Osteoblast (primary cell): ENCODE results near the gene SLC41A3. TPM values are rescaled to one million over a fixed set of nuclear protein-coding genes. Genes with fewer than 3 reads are reported as not detected.

Source experiments
- DNase-seq: peaks from one replicate; pipeline ENCODE4 v3.0.0; 2011; ENCODE audit warnings: low spot score, mixed read lengths; ENCODE audit not compliant: insufficient read length; ENCODE audit errors: missing footprints
- H2AFZ ChIP-seq: 2 replicates; pipeline ENCODE4 v1.6.0; 2011; ENCODE audit warnings: mild to moderate bottlenecking, low read length
- H3K27ac ChIP-seq: 2 replicates; pipeline ENCODE4 v1.5.1; 2011; ENCODE audit warnings: mild to moderate bottlenecking, low read depth, low read length, moderate library complexity
- H3K27me3 ChIP-seq: 2 replicates; pipeline ENCODE4 v1.6.0; 2012; ENCODE audit warnings: mild to moderate bottlenecking, control low read depth, inconsistent platforms, low read length, moderate library complexity; ENCODE audit not compliant: insufficient read depth
- H3K36me3 ChIP-seq: 2 replicates; pipeline ENCODE4 v1.5.1; 2011; ENCODE audit warnings: mild to moderate bottlenecking, low read length, control low read depth, moderate library complexity; ENCODE audit not compliant: insufficient read depth
- H3K4me1 ChIP-seq: 2 replicates; pipeline ENCODE4 v1.5.1; 2011; ENCODE audit warnings: mild to moderate bottlenecking, low read length, control low read depth, moderate library complexity; ENCODE audit not compliant: insufficient read depth
- H3K4me2 ChIP-seq: 2 replicates; pipeline ENCODE4 v1.6.0; 2011; ENCODE audit warnings: mild to moderate bottlenecking, low read length; ENCODE audit not compliant: insufficient read depth
- H3K4me3 ChIP-seq: fragments of 200-600 bp; sonication (generic); 3 replicates; pipeline ENCODE4 v1.5.1; 2012; ENCODE audit warnings: mild to moderate bottlenecking, low read length, inconsistent platforms; ENCODE audit not compliant: insufficient read depth
- H3K79me2 ChIP-seq: 2 replicates; pipeline ENCODE4 v1.6.0; 2012; ENCODE audit warnings: mild to moderate bottlenecking, low read length, control low read depth, inconsistent platforms; ENCODE audit not compliant: insufficient read depth
- H3K9me3 ChIP-seq: 2 replicates; pipeline ENCODE4 v1.5.1; 2011; ENCODE audit warnings: low read depth, low read length, control low read depth
- H4K20me1 ChIP-seq: 2 replicates; pipeline ENCODE4 v1.6.0; 2012; ENCODE audit warnings: mild to moderate bottlenecking, low read length, control low read depth; ENCODE audit not compliant: insufficient read depth
- total RNA-seq: library from RNA; depleted of rRNA; stranded (reverse); fragments of >200 nt; gene quantifications from 2 replicates; pipeline ENCODE4 v1.2.3, GENCODE V29; 2012
- TF ChIP-seq, protein P1 (sequence below): IDR thresholded peaks from 2 replicates; pipeline ENCODE4 v1.5.1; 2011; ENCODE audit warnings: mild to moderate bottlenecking, low read depth, low read length, moderate library complexity; ENCODE audit errors: extremely low read depth

SLC41A3 gene
- total RNA-seq, 1 donor = 59.4 TPM

DNA sequence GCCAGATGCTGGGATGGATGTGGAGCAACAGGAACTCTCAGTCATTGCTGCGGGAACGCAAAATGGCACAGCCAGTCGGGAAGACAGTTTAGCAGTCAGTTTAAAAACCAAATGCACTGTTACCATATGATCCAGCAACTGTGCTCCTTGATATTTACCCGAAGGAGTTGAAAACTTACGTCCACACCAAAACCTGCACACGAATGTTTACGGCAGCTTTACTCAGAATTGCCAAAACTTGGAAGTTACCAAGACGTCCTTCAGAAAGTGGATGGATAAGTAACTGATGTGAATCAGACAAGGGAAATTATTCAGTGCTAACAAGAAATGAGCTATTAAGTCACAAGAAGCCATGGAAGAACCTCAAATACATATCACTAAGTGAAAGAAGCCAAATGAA, 36.1 kb upstream of the SLC41A3 start:
- H2AFZ ChIP-seq = no peak overlapping the region
- H4K20me1 ChIP-seq = no peaks in the 10 kb centered on the region
- no peaks in the 10 kb centered on the region for H3K4me1 ChIP-seq
- no peaks in the 10 kb centered on the region for H3K36me3 ChIP-seq
- H3K9me3 ChIP-seq = no peaks in the 10 kb centered on the region
- peaks cover 28% of the 10 kb centered on the region for H3K27me3 ChIP-seq
- H3K4me3 ChIP-seq = no peak overlapping the region
- H3K27ac ChIP-seq = no peak overlapping the region
- no peak for DNase-seq
- TF ChIP-seq, protein P1, sequence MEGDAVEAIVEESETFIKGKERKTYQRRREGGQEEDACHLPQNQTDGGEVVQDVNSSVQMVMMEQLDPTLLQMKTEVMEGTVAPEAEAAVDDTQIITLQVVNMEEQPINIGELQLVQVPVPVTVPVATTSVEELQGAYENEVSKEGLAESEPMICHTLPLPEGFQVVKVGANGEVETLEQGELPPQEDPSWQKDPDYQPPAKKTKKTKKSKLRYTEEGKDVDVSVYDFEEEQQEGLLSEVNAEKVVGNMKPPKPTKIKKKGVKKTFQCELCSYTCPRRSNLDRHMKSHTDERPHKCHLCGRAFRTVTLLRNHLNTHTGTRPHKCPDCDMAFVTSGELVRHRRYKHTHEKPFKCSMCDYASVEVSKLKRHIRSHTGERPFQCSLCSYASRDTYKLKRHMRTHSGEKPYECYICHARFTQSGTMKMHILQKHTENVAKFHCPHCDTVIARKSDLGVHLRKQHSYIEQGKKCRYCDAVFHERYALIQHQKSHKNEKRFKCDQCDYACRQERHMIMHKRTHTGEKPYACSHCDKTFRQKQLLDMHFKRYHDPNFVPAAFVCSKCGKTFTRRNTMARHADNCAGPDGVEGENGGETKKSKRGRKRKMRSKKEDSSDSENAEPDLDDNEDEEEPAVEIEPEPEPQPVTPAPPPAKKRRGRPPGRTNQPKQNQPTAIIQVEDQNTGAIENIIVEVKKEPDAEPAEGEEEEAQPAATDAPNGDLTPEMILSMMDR = no peak
- no peaks in the 10 kb centered on the region for H3K79me2 ChIP-seq
- no peak overlapping the region for H3K4me2 ChIP-seq

DNA sequence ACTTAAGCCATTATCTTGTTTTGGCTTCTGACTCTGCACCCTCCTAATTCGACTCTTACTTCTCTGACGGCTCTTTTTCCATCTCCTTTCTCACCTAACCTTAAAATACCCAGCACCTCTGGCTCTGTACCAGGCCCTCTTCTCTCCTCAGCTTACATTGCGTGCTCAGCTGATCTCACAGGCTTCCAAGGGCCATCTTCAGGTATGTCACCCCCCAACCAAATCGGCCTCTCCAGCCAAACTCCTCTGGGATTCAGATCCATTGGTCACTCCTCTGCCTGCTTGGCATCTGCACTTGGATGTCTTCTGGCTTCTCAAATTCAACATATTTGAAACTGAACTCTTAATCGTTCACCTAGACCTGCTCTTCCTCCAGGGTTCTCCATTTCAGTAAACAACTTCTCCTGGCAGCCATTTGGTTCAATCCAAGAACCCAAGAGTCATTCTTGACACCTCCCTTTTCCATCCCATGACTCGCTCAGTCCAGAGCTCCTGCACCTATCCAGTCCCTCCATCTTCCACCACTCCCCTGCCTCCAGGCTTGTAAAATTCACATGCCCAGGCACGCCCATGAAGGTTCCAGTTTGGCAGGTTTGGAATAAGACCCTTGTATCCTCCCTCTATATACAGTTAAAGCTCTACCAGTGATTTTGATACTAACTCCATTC, 35.2 kb upstream of the SLC41A3 start:
- no peaks in the 10 kb centered on the region for H3K9me3 ChIP-seq
- H2AFZ ChIP-seq = no peak overlapping the region
- H3K4me2 ChIP-seq = no peak overlapping the region
- no peaks in the 10 kb centered on the region for H3K36me3 ChIP-seq
- no peak overlapping the region for H3K4me3 ChIP-seq
- peaks cover 28% of the 10 kb centered on the region for H3K27me3 ChIP-seq
- no peak for DNase-seq
- H4K20me1 ChIP-seq = no peaks in the 10 kb centered on the region
- no peaks in the 10 kb centered on the region for H3K79me2 ChIP-seq
- no peaks in the 10 kb centered on the region for H3K4me1 ChIP-seq
- TF ChIP-seq, protein P1 = no peak
- no peak overlapping the region for H3K27ac ChIP-seq

DNA sequence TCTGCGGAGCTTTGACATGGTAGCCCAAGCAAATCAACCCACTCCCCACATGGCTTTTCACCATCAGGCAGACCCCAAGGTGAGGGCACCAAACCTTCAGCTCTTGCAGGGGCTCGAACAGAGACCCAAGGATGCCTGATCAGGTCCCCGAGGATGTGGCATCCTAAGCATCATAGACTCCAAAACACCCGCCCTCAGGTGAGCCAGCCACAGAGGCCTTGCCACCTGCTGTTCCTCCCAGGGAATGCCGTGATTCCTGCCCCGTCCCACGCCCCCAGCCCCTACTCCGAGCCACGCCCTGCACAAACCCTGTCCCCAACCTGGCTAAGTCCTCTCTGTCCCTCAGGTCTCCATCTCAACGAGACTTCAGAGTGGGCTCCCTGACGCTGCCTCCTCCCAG, 34.7 kb upstream of the SLC41A3 start:
- no peak overlapping the region for H3K4me3 ChIP-seq
- peaks cover 28% of the 10 kb centered on the region for H3K27me3 ChIP-seq
- no peaks in the 10 kb centered on the region for H4K20me1 ChIP-seq
- no peak for DNase-seq
- no peaks in the 10 kb centered on the region for H3K4me1 ChIP-seq
- no peaks in the 10 kb centered on the region for H3K36me3 ChIP-seq
- no peak overlapping the region for H2AFZ ChIP-seq
- no peak overlapping the region for H3K4me2 ChIP-seq
- TF ChIP-seq, protein P1 = no peak
- H3K9me3 ChIP-seq = no peaks in the 10 kb centered on the region
- H3K27ac ChIP-seq = no peak overlapping the region
- no peaks in the 10 kb centered on the region for H3K79me2 ChIP-seq

DNA sequence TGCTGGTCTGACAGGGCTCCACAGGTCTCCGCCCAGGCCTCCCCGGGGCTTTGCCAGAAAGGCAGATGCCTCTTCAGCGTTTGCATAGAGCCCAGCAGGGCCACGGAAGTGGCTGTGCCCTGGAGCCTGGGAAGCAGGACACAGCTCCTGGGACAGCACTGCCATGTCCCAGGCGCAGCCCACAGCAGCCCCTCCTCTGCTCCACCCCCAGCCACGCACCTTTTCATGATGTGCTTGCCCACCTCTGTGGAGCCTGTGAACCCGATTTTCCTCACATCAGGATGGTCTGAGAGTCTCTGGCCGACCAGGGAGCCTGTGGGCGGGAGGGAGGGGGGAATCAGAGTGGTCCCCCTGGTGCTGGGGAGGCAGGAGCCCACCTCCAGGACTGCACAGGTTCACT, 33.9 kb upstream of the SLC41A3 start:
- Histone ChIP-seq H3K4me1 (no peaks in the 10 kb centered on the region), H3K4me2 (no peak overlapping the region), H3K27ac (no peak overlapping the region), H3K4me3 (no peak overlapping the region), H3K27me3 (peaks cover 25% of the 10 kb centered on the region), H2AFZ (no peak overlapping the region), H3K79me2 (no peaks in the 10 kb centered on the region), H4K20me1 (no peaks in the 10 kb centered on the region), H3K9me3 (no peaks in the 10 kb centered on the region), H3K36me3 (no peaks in the 10 kb centered on the region)
- DNase-seq = no peak
- TF ChIP-seq, protein P1 = no peak
